Uterus (tissue), 4 donors: ENCODE data around the gene ZNF526. TPM values are rescaled to one million over a fixed set of nuclear protein-coding genes. Genes with fewer than 3 reads are reported as not detected.

Source experiments
- DNase-seq, 2 donors: peaks; one replicate each; pipeline ENCODE4 v3.0.0-alpha.2; 2019 to 2020
- H3K27ac ChIP-seq, 2 donors: fragments of 200-600 bp; sonication (generic); 1 replicate in 1 of 2; 2 replicates in 1 of 2; pipeline ENCODE4 v1.5.1; 2016 to 2018
- H3K27me3 ChIP-seq, 2 donors: fragments of 200-600 bp; sonication (generic); one replicate each; pipeline ENCODE4 v1.5.1; 2018 to 2019; ENCODE audit warnings: control low read depth in 1 of 2
- H3K36me3 ChIP-seq, 2 donors: fragments of 200-600 bp; sonication (generic); one replicate each; pipeline ENCODE4 v1.5.1; 2019; ENCODE audit warnings: control low read depth in 1 of 2
- H3K4me1 ChIP-seq, 2 donors: fragments of 200-600 bp; sonication (generic); one replicate each; pipeline ENCODE4 v1.5.1; 2018 to 2019; ENCODE audit warnings: control low read depth in 1 of 2
- H3K4me3 ChIP-seq, 2 donors: fragments of 200-600 bp; sonication (generic); 1 replicate in 1 of 2; 2 replicates in 1 of 2; pipeline ENCODE4 v1.5.1; 2018 to 2019; ENCODE audit warnings: mild to moderate bottlenecking in 1 of 2
- H3K9me3 ChIP-seq, 2 donors: fragments of 200-600 bp; sonication (generic); one replicate each; pipeline ENCODE4 v1.5.1; 2019; ENCODE audit warnings: control low read depth in 1 of 2
- CTCF ChIP-seq, 4 experiments: fragments of 200-600 bp in 2 of 4; fragments of 450-650 bp in 2 of 4; sonication (generic) in 2 of 4; IDR thresholded peaks; one replicate each; pipeline ENCODE4 v1.5.1; 2016 to 2019; ENCODE audit warnings: antibody characterized with exemption in 4 of 4, mild to moderate bottlenecking in 2 of 4, moderate library complexity in 1 of 4
- POLR2A ChIP-seq, 2 donors: fragments of 450-650 bp; IDR thresholded peaks; one replicate each; pipeline ENCODE4 v1.6.1; 2016; ENCODE audit warnings: antibody characterized with exemption in 2 of 2, mild to moderate bottlenecking in 1 of 2, moderate library complexity in 1 of 2
- intact Hi-C: fragments of 100-400 bp; cut with DNase I; formaldehyde crosslinking; loops from one replicate; pipeline ENCODE4 v1.15.1; 2023; ENCODE audit warnings: low total_unique reads
- total RNA-seq, 4 donors: library from RNA; depleted of rRNA in 3 of 4; stranded (reverse); fragments of >200 nt in 3 of 4; gene quantifications; one replicate each; pipeline versions ENCODE4 v1.1.0 to v1.2.4, GENCODE V29; 2014 to 2023
- donor health status: DM: yes; HTN: yes; CAD: no.

The ZNF526 gene
- total RNA-seq, 4 donors from 2014 or later = 1.0 to 20.6 (median 8.4) TPM

- H3K27ac ChIP-seq = peak overlapping the region; percentile 79 to 88
Measured at GRCh38 chr19:42220751-42221097, 612 bp downstream of the ZNF526 start.

GRCh38 chr19:42224940-42225717 lies 5.0 kb downstream of the ZNF526 start:
- DNase-seq = no peak
- Histone ChIP-seq H3K27me3 (no peaks in the 10 kb centered on the region), H3K9me3 (no peaks in the 10 kb centered on the region), H3K4me1 (peaks cover 0 to 8% of the 10 kb centered on the region in 2 donors), H3K4me3 (no peak overlapping the region), H3K27ac (no peak overlapping the region), H3K36me3 (no peaks in the 10 kb centered on the region)
- intact Hi-C loops = no loop called here
- no peak for TF ChIP-seq CTCF (IDR thresholded peaks at IDR 0.05)
- no peak for TF ChIP-seq POLR2A (IDR thresholded peaks at IDR 0.05)

More at GRCh38 chr19:42220751-42221097, 612 bp downstream of the ZNF526 start:
- Histone ChIP-seq H3K4me3 (peak overlapping the region; percentile 59 to 98), H3K36me3 (no peaks in the 10 kb centered on the region), H3K27me3 (no peaks in the 10 kb centered on the region), H3K9me3 (no peaks in the 10 kb centered on the region), H3K4me1 (peaks cover 0 to 9% of the 10 kb centered on the region in 2 donors)
- DNase-seq = no peak
- intact Hi-C loops = no loop called here
- no peak for TF ChIP-seq CTCF (IDR thresholded peaks at IDR 0.05)

GRCh38 chr19:42225718-42226292 lies 5.7 kb downstream of the ZNF526 start:
- Histone ChIP-seq H3K27ac (no peak overlapping the region), H3K36me3 (no peaks in the 10 kb centered on the region), H3K4me3 (no peak overlapping the region), H3K27me3 (no peaks in the 10 kb centered on the region), H3K4me1 (peaks cover 0 to 7% of the 10 kb centered on the region in 2 donors), H3K9me3 (no peaks in the 10 kb centered on the region)
- intact Hi-C loops = no loop called here
- DNase-seq = no peak
- no peak for TF ChIP-seq POLR2A (IDR thresholded peaks at IDR 0.05)
- TF ChIP-seq CTCF (IDR thresholded peaks at IDR 0.05) = no peak

GRCh38 chr19:42226886-42227285 lies 6.8 kb downstream of the ZNF526 start:
- peaks cover 0 to 3% of the 10 kb centered on the region in 2 donors for H3K4me1 ChIP-seq
- TF ChIP-seq CTCF (IDR thresholded peaks at IDR 0.05) = no peak
- no peak for TF ChIP-seq POLR2A (IDR thresholded peaks at IDR 0.05)
- H3K27ac ChIP-seq = no peak overlapping the region
- intact Hi-C loops = no loop called here
- no peaks in the 10 kb centered on the region for H3K9me3 ChIP-seq
- no peak overlapping the region for H3K4me3 ChIP-seq
- H3K36me3 ChIP-seq = no peaks in the 10 kb centered on the region
- H3K27me3 ChIP-seq = no peaks in the 10 kb centered on the region
- DNase-seq = no peak

GRCh38 chr19:42228641-42229040 lies 8.5 kb downstream of the ZNF526 start:
- no peak overlapping the region for H3K4me3 ChIP-seq
- no peaks in the 10 kb centered on the region for H3K36me3 ChIP-seq
- H3K9me3 ChIP-seq = no peaks in the 10 kb centered on the region
- intact Hi-C loops = no loop called here
- peaks cover 0 to 3% of the 10 kb centered on the region in 2 donors for H3K4me1 ChIP-seq
- no peak overlapping the region for H3K27ac ChIP-seq
- TF ChIP-seq POLR2A (IDR thresholded peaks at IDR 0.05) = no peak
- no peak for TF ChIP-seq CTCF (IDR thresholded peaks at IDR 0.05)
- DNase-seq = no peak
- H3K27me3 ChIP-seq = no peaks in the 10 kb centered on the region
